ENCODE results near the gene LRRC4C. TPM values are rescaled to one million over a fixed set of nuclear protein-coding genes. Genes with fewer than 3 reads are reported as not detected.

Gene LRRC4C
- total and polyA plus RNA-seq, 4 donors: 0.10 to 0.93 (median 0.30) TPM

DNA sequence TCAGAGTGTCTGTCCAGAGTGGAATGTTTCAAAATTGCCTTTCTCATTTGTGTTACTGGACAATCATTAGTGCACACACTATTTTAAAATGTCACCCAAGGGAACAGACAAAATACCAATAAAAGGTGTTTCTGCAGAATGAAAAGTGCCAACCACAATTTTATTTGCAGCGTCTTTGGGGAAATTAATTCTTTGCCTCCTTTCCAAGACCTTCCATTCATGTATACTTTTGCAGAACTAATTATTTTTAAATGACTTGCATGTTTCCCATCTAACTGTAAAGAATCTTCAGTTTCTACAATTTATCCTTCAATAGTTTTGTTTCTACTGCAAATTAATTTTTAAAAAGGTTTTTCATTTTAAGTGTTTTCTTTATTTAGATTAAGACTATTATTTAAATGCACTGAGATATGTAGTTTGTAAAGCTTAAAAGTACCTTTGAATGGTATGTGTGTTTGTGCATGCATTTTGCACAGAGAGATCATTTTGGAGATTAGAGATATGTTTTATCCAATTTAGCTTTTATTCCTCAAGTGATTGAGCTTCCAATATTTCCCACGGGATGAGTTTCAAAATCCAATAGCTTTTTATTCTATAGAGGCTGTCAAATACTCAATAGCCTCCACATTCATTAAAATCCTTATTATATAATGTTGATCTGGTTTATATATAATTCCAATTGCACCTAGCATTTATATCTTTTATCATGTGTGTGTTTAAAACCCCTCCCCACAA is 1235.7 kb downstream of the LRRC4C start:
- Histone ChIP-seq H3K27me3 (ENCODE audit: control insufficient read depth in 4 of 4, insufficient read depth in 4 of 4, low read length in 3 of 4) (no peaks in the 10 kb centered on the region), H3K4me1 (ENCODE audit: control insufficient read depth in 4 of 4, insufficient read depth in 4 of 4, low read length in 3 of 4) (no peaks in the 10 kb centered on the region), H3K36me3 (ENCODE audit: control insufficient read depth in 4 of 4, insufficient read depth in 3 of 4, low read depth in 1 of 4, low read length in 3 of 4) (no peaks in the 10 kb centered on the region), H3K4me3 (ENCODE audit: low read depth in 1 of 3, low read length in 3 of 3) (no peak overlapping the region), H3K9me3 (ENCODE audit: control insufficient read depth in 4 of 4, low read length in 3 of 4) (no peaks in the 10 kb centered on the region), H3K9ac (ENCODE audit: low read depth in 1 of 2, low read length in 2 of 2) (no peak overlapping the region), H3K27ac (ENCODE audit: low read depth in 1 of 2, low read length in 2 of 2) (no peak overlapping the region)
- WGBS: 83% methylated on average over 2 of the region's 2 CpGs
- DNase-seq (ENCODE audit: low spot score): no peak
- TF ChIP-seq YY1 (IDR thresholded peaks at IDR 0.05) (no peak), HNF4G (IDR thresholded peaks at IDR 0.05) (no peak), RXRA (IDR thresholded peaks at IDR 0.05) (no peak), GABPA (IDR thresholded peaks at IDR 0.05 in 1 of 2, conservative IDR thresholded peaks at IDR 0.05 in 1 of 2) (no peak), ATF3 (IDR thresholded peaks at IDR 0.05) (no peak), REST (IDR thresholded peaks at IDR 0.05) (no peak), HNF4A (conservative IDR thresholded peaks at IDR 0.05) (no peak), SP1 (IDR thresholded peaks at IDR 0.05) (no peak), FOXA2 (IDR thresholded peaks at IDR 0.05) (no peak), TAF1 (conservative IDR thresholded peaks at IDR 0.05) (no peak)
- TF ChIP-seq, protein P1, sequence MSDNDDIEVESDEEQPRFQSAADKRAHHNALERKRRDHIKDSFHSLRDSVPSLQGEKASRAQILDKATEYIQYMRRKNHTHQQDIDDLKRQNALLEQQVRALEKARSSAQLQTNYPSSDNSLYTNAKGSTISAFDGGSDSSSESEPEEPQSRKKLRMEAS (IDR thresholded peaks at IDR 0.05): no peak
- TF ChIP-seq, protein P2, sequence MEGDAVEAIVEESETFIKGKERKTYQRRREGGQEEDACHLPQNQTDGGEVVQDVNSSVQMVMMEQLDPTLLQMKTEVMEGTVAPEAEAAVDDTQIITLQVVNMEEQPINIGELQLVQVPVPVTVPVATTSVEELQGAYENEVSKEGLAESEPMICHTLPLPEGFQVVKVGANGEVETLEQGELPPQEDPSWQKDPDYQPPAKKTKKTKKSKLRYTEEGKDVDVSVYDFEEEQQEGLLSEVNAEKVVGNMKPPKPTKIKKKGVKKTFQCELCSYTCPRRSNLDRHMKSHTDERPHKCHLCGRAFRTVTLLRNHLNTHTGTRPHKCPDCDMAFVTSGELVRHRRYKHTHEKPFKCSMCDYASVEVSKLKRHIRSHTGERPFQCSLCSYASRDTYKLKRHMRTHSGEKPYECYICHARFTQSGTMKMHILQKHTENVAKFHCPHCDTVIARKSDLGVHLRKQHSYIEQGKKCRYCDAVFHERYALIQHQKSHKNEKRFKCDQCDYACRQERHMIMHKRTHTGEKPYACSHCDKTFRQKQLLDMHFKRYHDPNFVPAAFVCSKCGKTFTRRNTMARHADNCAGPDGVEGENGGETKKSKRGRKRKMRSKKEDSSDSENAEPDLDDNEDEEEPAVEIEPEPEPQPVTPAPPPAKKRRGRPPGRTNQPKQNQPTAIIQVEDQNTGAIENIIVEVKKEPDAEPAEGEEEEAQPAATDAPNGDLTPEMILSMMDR (IDR thresholded peaks at IDR 0.05; ENCODE audit: low read depth, low read length, missing input control): no peak
- TF ChIP-seq, protein P3, sequence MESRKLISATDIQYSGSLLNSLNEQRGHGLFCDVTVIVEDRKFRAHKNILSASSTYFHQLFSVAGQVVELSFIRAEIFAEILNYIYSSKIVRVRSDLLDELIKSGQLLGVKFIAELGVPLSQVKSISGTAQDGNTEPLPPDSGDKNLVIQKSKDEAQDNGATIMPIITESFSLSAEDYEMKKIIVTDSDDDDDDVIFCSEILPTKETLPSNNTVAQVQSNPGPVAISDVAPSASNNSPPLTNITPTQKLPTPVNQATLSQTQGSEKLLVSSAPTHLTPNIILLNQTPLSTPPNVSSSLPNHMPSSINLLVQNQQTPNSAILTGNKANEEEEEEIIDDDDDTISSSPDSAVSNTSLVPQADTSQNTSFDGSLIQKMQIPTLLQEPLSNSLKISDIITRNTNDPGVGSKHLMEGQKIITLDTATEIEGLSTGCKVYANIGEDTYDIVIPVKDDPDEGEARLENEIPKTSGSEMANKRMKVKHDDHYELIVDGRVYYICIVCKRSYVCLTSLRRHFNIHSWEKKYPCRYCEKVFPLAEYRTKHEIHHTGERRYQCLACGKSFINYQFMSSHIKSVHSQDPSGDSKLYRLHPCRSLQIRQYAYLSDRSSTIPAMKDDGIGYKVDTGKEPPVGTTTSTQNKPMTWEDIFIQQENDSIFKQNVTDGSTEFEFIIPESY (IDR thresholded peaks at IDR 0.05): no peak

GRCh38 chr11:40219401-40219800 is 1240.1 kb downstream of the LRRC4C start:
- 66% methylated on average over 3 of the region's 3 CpGs for WGBS
- H3K27ac ChIP-seq (ENCODE audit: low read depth in 1 of 2, low read length in 2 of 2): no peak overlapping the region
- peaks cover 0 to 3% (median 0%) of the 10 kb centered on the region in 4 donors for H3K27me3 ChIP-seq (ENCODE audit: control insufficient read depth in 4 of 4, insufficient read depth in 4 of 4, low read length in 3 of 4)
- H3K9me3 ChIP-seq (ENCODE audit: control insufficient read depth in 4 of 4, low read length in 3 of 4): no peaks in the 10 kb centered on the region
- H3K36me3 ChIP-seq (ENCODE audit: control insufficient read depth in 4 of 4, insufficient read depth in 3 of 4, low read depth in 1 of 4, low read length in 3 of 4): no peaks in the 10 kb centered on the region
- no peak overlapping the region for H3K9ac ChIP-seq (ENCODE audit: low read depth in 1 of 2, low read length in 2 of 2)
- no peak for DNase-seq (ENCODE audit: low spot score)
- H3K4me1 ChIP-seq (ENCODE audit: control insufficient read depth in 4 of 4, insufficient read depth in 4 of 4, low read length in 3 of 4): no peaks in the 10 kb centered on the region
- H3K4me3 ChIP-seq (ENCODE audit: low read depth in 1 of 3, low read length in 3 of 3): no peak overlapping the region
- TF ChIP-seq NR2F2 (IDR thresholded peaks at IDR 0.05) (no peak), RAD21 (IDR thresholded peaks at IDR 0.05) (no peak), GABPA (IDR thresholded peaks at IDR 0.05 in 1 of 2, conservative IDR thresholded peaks at IDR 0.05 in 1 of 2) (no peak), YY1 (IDR thresholded peaks at IDR 0.05) (no peak), FOXA2 (IDR thresholded peaks at IDR 0.05) (no peak), ATF3 (IDR thresholded peaks at IDR 0.05) (no peak), EGR1 (IDR thresholded peaks at IDR 0.05; ENCODE audit: low read depth in 2 of 2) (no peak), SP1 (IDR thresholded peaks at IDR 0.05) (no peak), HNF4G (IDR thresholded peaks at IDR 0.05) (no peak), RXRA (IDR thresholded peaks at IDR 0.05) (no peak), FOXA1 (IDR thresholded peaks at IDR 0.05) (no peak), JUND (IDR thresholded peaks at IDR 0.05) (no peak), HNF4A (conservative IDR thresholded peaks at IDR 0.05) (no peak)
- TF ChIP-seq, protein P3 (IDR thresholded peaks at IDR 0.05): no peak

Measured in liver (tissue), 9 donors.